SK-N-SH (cell line): Measurements from ENCODE around the gene MFSD12. TPM values are rescaled to one million over a fixed set of nuclear protein-coding genes. Genes with fewer than 3 reads are reported as not detected.

Source experiments
- CTCF ChIA-PET: fragments of 300-600, 350-600 bp; formaldehyde crosslinking; extraction: SDS; loops from one replicate; lab custom pipeline; 2021; lab: Yijun Ruan, JAX
- POLR2A ChIA-PET: fragments of 350-600 bp; sonication (Branson Sonifier 250); formaldehyde crosslinking; extraction: SDS; loops from one replicate; lab custom pipeline; 2020; ENCODE audit warnings: antibody characterized with exemption, inconsistent platforms; lab: Yijun Ruan, JAX
- DNase-seq: peaks from one replicate; pipeline ENCODE4 v3.0.0; 2012
- H2AFZ ChIP-seq: fragments of 200-600 bp; sonication (generic); 2 replicates; pipeline ENCODE4 v1.8.1; 2016; ENCODE audit warnings: antibody characterized with exemption, mild to moderate bottlenecking, low read depth
- H3F3A ChIP-seq: fragments of 200-600 bp; sonication (generic); replicated peaks from 2 replicates; pipeline ENCODE3; 2016; ENCODE audit warnings: antibody characterized with exemption, mild to moderate bottlenecking; ENCODE audit not compliant: insufficient read depth
- H3K27ac ChIP-seq, 2 experiments: fragments of 200-500 bp in 1 of 2; fragments of 200-600 bp in 1 of 2; sonication (Bioruptor generic) in 1 of 2; sonication (generic), shearing (Covaris generic) in 1 of 2; 2 replicates each; pipeline versions ENCODE4 v1.5.1 to v1.6.1; 2014 to 2016; ENCODE audit warnings: low read depth in 2 of 2, inconsistent platforms in 1 of 2, low read length in 1 of 2, mild to moderate bottlenecking in 1 of 2, mixed read lengths in 1 of 2
- H3K27me3 ChIP-seq: fragments of 200-600 bp; sonication (generic), shearing (Covaris generic); 2 replicates; pipeline ENCODE4 v1.6.1; 2016; ENCODE audit warnings: mixed run types; ENCODE audit not compliant: insufficient read depth
- H3K36me3 ChIP-seq, 2 experiments: fragments of 200-500 bp in 1 of 2; fragments of 200-600 bp in 1 of 2; sonication (Bioruptor generic) in 1 of 2; sonication (generic) in 1 of 2; replicated peaks in 1 of 2; 2 replicates each; pipeline versions ENCODE3 to v1.5.1; 2014 to 2016; ENCODE audit warnings: low read length in 1 of 2, mild to moderate bottlenecking in 1 of 2; ENCODE audit not compliant: insufficient read depth in 2 of 2, control insufficient read depth in 1 of 2
- H3K4me1 ChIP-seq, 2 experiments: fragments of 200-500 bp in 1 of 2; fragments of 200-600 bp in 1 of 2; sonication (Bioruptor generic) in 1 of 2; sonication (generic), shearing (Covaris generic) in 1 of 2; 2 replicates each; pipeline versions ENCODE4 v1.5.1 to v1.6.1; 2014 to 2016; ENCODE audit warnings: low read depth in 1 of 2, low read length in 1 of 2, mixed run types in 1 of 2; ENCODE audit not compliant: insufficient read depth in 2 of 2, control insufficient read depth in 1 of 2
- H3K4me2 ChIP-seq: fragments of 200-600 bp; sonication (generic), shearing (Covaris generic); 2 replicates; pipeline ENCODE4 v1.6.1; 2017; ENCODE audit warnings: mixed run types
- H3K4me3 ChIP-seq, 2 experiments: fragments of 200-500 bp in 1 of 2; fragments of 200-600 bp in 1 of 2; sonication (Bioruptor generic) in 1 of 2; sonication (generic), shearing (Covaris generic) in 1 of 2; 2 replicates each; pipeline versions ENCODE4 v1.5.1 to v1.8.1; 2014 to 2016; ENCODE audit warnings: low read depth in 2 of 2, inconsistent platforms in 1 of 2, low read length in 1 of 2, mild to moderate bottlenecking in 1 of 2, mixed read lengths in 1 of 2, moderate library complexity in 1 of 2
- H3K79me2 ChIP-seq: fragments of 200-600 bp; sonication (generic); 2 replicates; pipeline ENCODE4 v1.8.1; 2017; ENCODE audit warnings: mild to moderate bottlenecking; ENCODE audit not compliant: insufficient read depth
- H3K9ac ChIP-seq: fragments of 200-600 bp; sonication (generic); 2 replicates; pipeline ENCODE4 v1.6.1; 2017; ENCODE audit warnings: mixed run types
- H3K9me2 ChIP-seq: fragments of 200-600 bp; sonication (generic); 2 replicates; pipeline ENCODE4 v1.6.1; 2017; ENCODE audit warnings: mixed run types
- H3K9me3 ChIP-seq: fragments of 200-600 bp; sonication (generic); 2 replicates; pipeline ENCODE4 v1.6.1; 2017; ENCODE audit warnings: mixed run types, mild to moderate bottlenecking, moderate library complexity
- H4K20me1 ChIP-seq: fragments of 200-600 bp; sonication (generic); 2 replicates; pipeline ENCODE4 v1.6.1; 2017; ENCODE audit warnings: mild to moderate bottlenecking, mixed run types; ENCODE audit not compliant: insufficient read depth
- CTCF ChIP-seq: fragments of 200-600 bp; sonication (generic); IDR thresholded peaks from 2 replicates; pipeline ENCODE4 v1.6.1; 2017; ENCODE audit warnings: antibody characterized with exemption, mild to moderate bottlenecking, moderate library complexity
- EP300 ChIP-seq, 2 experiments: IDR thresholded peaks; 2 replicates each; pipeline versions ENCODE4 v1.4.0 to v1.6.1; 2012; ENCODE audit warnings: borderline replicate concordance in 1 of 2, low read depth in 1 of 2, low read length in 1 of 2
- FOXJ3 ChIP-seq: sonication (generic); formaldehyde crosslinking; IDR thresholded peaks from 2 replicates; pipeline ENCODE4 v1.5.1; 2020; ENCODE audit warnings: mild to moderate bottlenecking, missing genetic modification reagents
- GATA2 ChIP-seq: sonication (generic); formaldehyde crosslinking; IDR thresholded peaks from 2 replicates; pipeline ENCODE4 v1.5.0; 2020; ENCODE audit warnings: mild to moderate bottlenecking, missing genetic modification reagents
- IRF3 ChIP-seq: fragments of 150-350 bp; IDR thresholded peaks from 2 replicates; pipeline ENCODE4 v1.6.1; 2016; ENCODE audit warnings: mild to moderate bottlenecking, low read depth, low read length
- NRF1 ChIP-seq: IDR thresholded peaks from 2 replicates; pipeline ENCODE4 v1.6.1; 2012; ENCODE audit warnings: low read depth, mild to moderate bottlenecking, low read length
- RAD21 ChIP-seq: IDR thresholded peaks from 2 replicates; pipeline ENCODE4 v1.6.1; 2012; ENCODE audit warnings: mild to moderate bottlenecking, low read length
- REST ChIP-seq: IDR thresholded peaks from 2 replicates; pipeline ENCODE4 v1.6.1; 2012; ENCODE audit warnings: mild to moderate bottlenecking, low read depth, low read length, moderate library complexity
- SIN3A ChIP-seq: IDR thresholded peaks from 2 replicates; pipeline ENCODE4 v1.6.1; 2012; ENCODE audit warnings: low read depth, mild to moderate bottlenecking, low read length, moderate library complexity, borderline replicate concordance
- USF1 ChIP-seq: IDR thresholded peaks from 2 replicates; pipeline ENCODE4 v1.4.0; 2012; ENCODE audit warnings: low read depth, borderline replicate concordance
- ZBTB33 ChIP-seq: IDR thresholded peaks from 2 replicates; pipeline ENCODE4 v1.4.0; 2012; ENCODE audit warnings: low read depth, borderline replicate concordance
- WGBS: methylation state at CpG from one replicate; pipeline ENCODE4 v1.1.6; 2017; ENCODE audit warnings: low lambda C conversion rate; 5-methylcytosine and 5-hydroxymethylcytosine counted together
- polyA plus RNA-seq, 3 experiments: library from polyadenylated mRNA; depleted of rRNA; stranded (reverse); fragments of >200 nt; gene quantifications; 2 replicates each; pipeline ENCODE4 v1.2.3, GENCODE V29; 2012

MFSD12 gene
- polyA plus RNA-seq, 1 of the 3 experiments (the other 2 are of a cell fraction): 53.3 TPM

- CTCF ChIA-PET: interaction anchor here (0.8 to 7.3 kb wide), 8 partner anchors 10 to 281 kb away, joined by 3 to 73 read pairs (median 4); partner anchors contain the start of gene TEKTIP1
- H3K4me1 ChIP-seq: peaks cover 3 to 15% of the 10 kb centered on the region in 2 experiments; a peak in 1 of 4 replicates
These were observed 367 bp downstream of the MFSD12 start for GRCh38 chr19:3556978-3557460.

More at GRCh38 chr19:3556978-3557460, 367 bp downstream of the MFSD12 start:
- H3K27me3 ChIP-seq: no peaks in the 10 kb centered on the region
- H3K9ac ChIP-seq: peak overlapping the region; percentile 58
- H2AFZ ChIP-seq: peak overlapping the region; percentile 99; the same call in 1 of the 2 replicates
- TF ChIP-seq ZBTB33 (no peak), REST (0 out of 2 replicates have a peak, but pooled peaks have one; percentile 64), CTCF (peak; percentile 22; the same call in 1 of the 2 replicates), USF1 (no peak), EP300 (IDR thresholded peaks at IDR 0.05; ENCODE audit: borderline replicate concordance in 1 of 2, low read depth in 1 of 2, low read length in 1 of 2) (no peak), GATA2 (CRISPR knock-in tag) (no peak), NRF1 (no peak), IRF3 (no peak), RAD21 (no peak), SIN3A (0 out of 2 replicates have a peak, but pooled peaks have one; percentile 17), FOXJ3 (CRISPR knock-in tag) (no peak)
- TF ChIP-seq, all 33 proteins: peak for 3
- Histone ChIP-seq H3K79me2 (peaks cover 49% of the 10 kb centered on the region), H3K36me3 (no peaks in the 10 kb centered on the region), H3K27ac (no peak overlapping the region; a peak in 1 of 4 replicates), H3F3A (no peaks in the 10 kb centered on the region), H3K9me2 (no peaks in the 10 kb centered on the region), H4K20me1 (peaks cover 11% of the 10 kb centered on the region; the same call in 1 of the 2 replicates), H3K4me3 (peak overlapping the region; percentile 67 to 98), H3K4me2 (peak overlapping the region; percentile 97), H3K9me3 (no peaks in the 10 kb centered on the region)
- peak; percentile 74 for DNase-seq
- POLR2A ChIA-PET: interaction anchor here (0.6 to 1.1 kb wide), 3 partner anchors 17 to 206 kb away, joined by 3 to 5 read pairs (median 3); no protein-coding TSS in a partner anchor
- WGBS: 0% methylated on average over 6 of the region's 60 CpGs
